Neural cell (in vitro differentiated cells): ENCODE measurements around the gene RCN1. TPM values are rescaled to one million over a fixed set of nuclear protein-coding genes. Genes with fewer than 3 reads are reported as not detected.

ENCODE experiments used
- RAD21 ChIP-seq: fragments of 450-650 bp; conservative IDR thresholded peaks from 2 replicates; pipeline ENCODE4 v1.6.1; 2014; ENCODE audit warnings: antibody characterized with exemption, mild to moderate bottlenecking, moderate library complexity
- REST ChIP-seq: IDR thresholded peaks from 2 replicates; pipeline ENCODE4 v1.6.1; 2012; ENCODE audit warnings: borderline replicate concordance
- polyA plus RNA-seq: library from polyadenylated mRNA; depleted of rRNA; stranded (reverse); fragments of >200 nt; gene quantifications from 2 replicates; pipeline ENCODE4 v1.2.3, GENCODE V29; 2014
- small RNA-seq, 3 experiments: library from RNA; depleted of rRNA; stranded (forward); fragments of <200 nt; gene quantifications; one replicate each; pipeline ENCODE3, GENCODE V24; 2012

RCN1 gene
- polyA plus RNA-seq, 1 donor from 2014 or later = 66.7 TPM

GRCh38 chr11:32154275-32154674, 63.4 kb downstream of the RCN1 start (continued):
- TF ChIP-seq REST = no peak
- no peak for TF ChIP-seq RAD21

Small RNA genes lying within 50 kb of the gene (small RNA-seq; reads per million reads assigned to genes)
- 0 to 0.41 (median 0.10) reads per million in 3 experiments for gene RF00012
